Natural killer cell (primary cell): ENCODE results near the gene PAFAH1B1. TPM values are rescaled to one million over a fixed set of nuclear protein-coding genes. Genes with fewer than 3 reads are reported as not detected.

ENCODE experiments used
- ATAC-seq, 3 donors: fragments of 150-1000 bp in 2 of 3; fragments of 200-7000 bp in 1 of 3; cut with Tn5 transposase; 1 replicate in 1 of 3; 2 replicates in 2 of 3; pipeline ENCODE4 v1.10.0; 2021; ENCODE audit warnings: mild to moderate bottlenecking in 2 of 3, moderate library complexity in 2 of 3
- DNase-seq, 2 donors: peaks; one replicate each; pipeline versions ENCODE4 v3.0.0 to v3.0.0-alpha.2; 2013 to 2021; ENCODE audit warnings: mixed read lengths in 1 of 2
- H3K27ac ChIP-seq: one replicate; pipeline ENCODE4 v1.5.1; 2013; ENCODE audit warnings: mild to moderate bottlenecking, low read length
- H3K27me3 ChIP-seq: one replicate; pipeline ENCODE4 v1.6.1; 2013; ENCODE audit warnings: low read length; ENCODE audit not compliant: control insufficient read depth, insufficient read depth
- H3K36me3 ChIP-seq: one replicate; pipeline ENCODE4 v1.6.1; 2013; ENCODE audit warnings: low read length; ENCODE audit not compliant: control insufficient read depth, insufficient read depth
- H3K4me1 ChIP-seq: one replicate; pipeline ENCODE4 v1.6.1; 2013; ENCODE audit warnings: low read length; ENCODE audit not compliant: control insufficient read depth, insufficient read depth
- H3K4me3 ChIP-seq: one replicate; pipeline ENCODE4 v1.5.1; 2013; ENCODE audit warnings: low read length
- H3K9me3 ChIP-seq: one replicate; pipeline ENCODE4 v1.6.1; 2013; ENCODE audit warnings: low read length; ENCODE audit not compliant: control insufficient read depth, insufficient read depth
- H3K27ac Mint-ChIP-seq, 2 donors: one replicate each; pipeline ENCODE4 v1.8.0; 2022; ENCODE audit warnings: mild to moderate bottlenecking in 2 of 2, mixed read lengths in 2 of 2, moderate library complexity in 1 of 2
- H3K27me3 Mint-ChIP-seq, 2 donors: one replicate each; pipeline ENCODE4 v1.8.0; 2022; ENCODE audit warnings: low read depth in 2 of 2, mixed read lengths in 2 of 2
- H3K36me3 Mint-ChIP-seq: one replicate; pipeline ENCODE4 v1.8.0; 2022; ENCODE audit warnings: mixed read lengths
- H3K4me1 Mint-ChIP-seq, 2 donors: one replicate each; pipeline ENCODE4 v1.8.0; 2022; ENCODE audit warnings: mixed read lengths in 2 of 2
- H3K4me3 Mint-ChIP-seq: one replicate; pipeline ENCODE4 v1.8.0; 2022; ENCODE audit warnings: mild to moderate bottlenecking, moderate library complexity, mixed read lengths
- H3K9me3 Mint-ChIP-seq, 2 donors: one replicate each; pipeline ENCODE4 v1.8.0; 2022; ENCODE audit warnings: mixed read lengths in 2 of 2
- WGBS: methylation state at CpG from one replicate; pipeline ENCODE4 v1.1.7; 2013; ENCODE audit warnings: missing lambda C conversion rate; ENCODE audit not compliant: insufficient coverage; 5-methylcytosine and 5-hydroxymethylcytosine counted together
- intact Hi-C: fragments of 100-400 bp; cut with micrococcal nuclease; formaldehyde crosslinking; loops from one replicate; pipeline ENCODE4 v1.14.2; 2022
- total RNA-seq, 4 donors: library from RNA; stranded (reverse); fragments of 120-200 nt in 1 of 4; gene quantifications; one replicate each; pipeline versions ENCODE4 v1.2.3 to v1.2.4, GENCODE V29; 2013 to 2022
- TF ChIP-seq, protein P1 (sequence below): fragments of 200-600 bp; IDR thresholded peaks from one replicate; pipeline ENCODE4 v1.8.0; 2022; ENCODE audit warnings: antibody characterized with exemption

PAFAH1B1 gene
- total RNA-seq, 3 donors from 2014 or later (not counting 1 experiment from before 2014, with no cell fraction given) = 138 to 176 (median 165) TPM

DNA sequence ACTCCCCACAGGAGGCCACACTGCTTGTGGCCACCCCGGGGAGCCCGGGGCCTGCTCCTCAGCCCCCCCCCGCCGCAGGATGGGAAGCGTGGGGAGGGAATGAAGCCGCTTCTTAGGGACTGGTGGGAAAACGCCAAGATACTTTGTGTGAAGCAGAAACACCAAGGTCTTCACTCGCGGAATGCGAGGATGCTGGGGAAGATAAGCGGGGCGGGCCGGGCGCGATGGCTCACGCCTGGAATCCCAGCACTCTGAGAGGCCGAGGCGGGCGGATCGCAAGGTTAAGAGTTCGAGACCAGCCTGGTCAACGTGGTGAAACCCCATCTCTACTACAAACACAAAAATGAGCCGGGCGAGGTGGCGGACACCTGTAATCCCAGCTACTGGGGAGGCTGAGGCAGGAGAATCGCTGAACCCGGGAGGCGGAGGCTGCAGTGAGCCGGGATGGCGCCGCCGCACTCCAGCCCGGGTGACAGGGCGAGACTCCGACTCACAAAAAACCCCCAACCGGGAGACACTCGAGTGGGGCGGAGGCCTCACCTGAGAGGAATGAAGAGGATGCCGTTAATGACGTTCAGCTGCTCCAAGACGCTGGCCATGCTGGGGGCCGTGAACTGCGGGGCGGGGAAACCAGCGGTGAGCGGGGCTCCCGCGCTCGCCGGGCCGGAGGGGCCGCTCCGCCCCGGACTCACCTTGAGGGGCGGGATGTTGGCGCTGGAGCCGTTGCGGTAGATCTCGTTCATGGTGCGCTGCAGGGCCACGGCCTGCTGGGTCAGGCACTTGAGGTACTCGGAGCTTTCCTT lies 97.8 kb downstream of the PAFAH1B1 start:
- H3K4me1 Mint-ChIP-seq = peaks cover 4 to 24% of the 10 kb centered on the region in 2 donors
- intact Hi-C loops = no loop called here

DNA sequence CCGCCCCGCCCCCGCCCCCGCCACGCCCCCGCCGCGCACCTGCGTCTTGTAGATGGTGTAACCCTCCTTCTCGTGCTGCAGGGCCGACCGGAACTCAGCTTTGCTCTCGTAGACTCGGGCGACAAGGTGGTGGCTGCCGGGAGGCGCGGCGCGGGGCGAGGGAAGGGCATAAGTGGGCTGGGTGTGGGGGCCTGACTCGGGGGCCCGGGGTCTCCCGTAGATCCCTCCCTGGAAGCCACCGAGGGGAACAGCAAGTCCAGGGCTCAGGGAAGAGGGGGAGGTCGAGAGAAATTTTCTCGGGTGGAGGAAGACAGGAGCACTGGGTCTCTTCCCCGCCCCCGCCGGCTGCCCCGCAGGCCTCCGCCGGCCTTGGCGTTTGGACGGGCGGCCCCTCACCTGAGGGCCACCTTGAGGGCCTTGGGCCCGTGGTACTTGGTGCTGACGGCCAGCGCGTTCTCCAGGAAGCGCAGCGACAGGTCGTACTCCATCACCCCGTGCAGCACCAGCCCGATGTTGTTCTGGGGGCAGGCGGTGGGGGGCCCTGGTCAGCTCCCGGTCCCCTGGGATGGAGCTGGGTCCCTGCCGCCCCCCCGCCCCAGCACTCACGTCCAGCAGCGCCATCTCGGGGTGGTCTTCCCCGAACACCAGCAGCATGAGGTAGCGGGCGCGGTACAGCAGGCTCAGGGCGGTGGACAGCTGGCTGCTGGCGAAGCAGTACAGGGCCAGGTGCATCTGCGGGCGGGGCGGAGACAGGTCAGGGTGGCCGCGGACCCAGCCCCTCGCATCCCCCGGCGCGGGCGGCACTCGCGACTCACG lies 98.7 kb downstream of the PAFAH1B1 start:
- Histone ChIP-seq H3K36me3 (peaks cover 28% of the 10 kb centered on the region), H3K4me1 (peaks cover 49% of the 10 kb centered on the region), H3K27ac (no peak overlapping the region), H3K9me3 (no peaks in the 10 kb centered on the region), H3K4me3 (no peak overlapping the region), H3K27me3 (no peaks in the 10 kb centered on the region)
- DNase-seq = peak in 1 of 2 donors; percentile 12
- Mint-ChIP-seq H3K4me3 (no peak overlapping the region), H3K9me3 (no peaks in the 10 kb centered on the region), H3K27me3 (no peaks in the 10 kb centered on the region), H3K36me3 (no peaks in the 10 kb centered on the region), H3K27ac (no peak overlapping the region), H3K4me1 (peaks cover 4 to 24% of the 10 kb centered on the region in 2 donors)
- TF ChIP-seq, protein P1, sequence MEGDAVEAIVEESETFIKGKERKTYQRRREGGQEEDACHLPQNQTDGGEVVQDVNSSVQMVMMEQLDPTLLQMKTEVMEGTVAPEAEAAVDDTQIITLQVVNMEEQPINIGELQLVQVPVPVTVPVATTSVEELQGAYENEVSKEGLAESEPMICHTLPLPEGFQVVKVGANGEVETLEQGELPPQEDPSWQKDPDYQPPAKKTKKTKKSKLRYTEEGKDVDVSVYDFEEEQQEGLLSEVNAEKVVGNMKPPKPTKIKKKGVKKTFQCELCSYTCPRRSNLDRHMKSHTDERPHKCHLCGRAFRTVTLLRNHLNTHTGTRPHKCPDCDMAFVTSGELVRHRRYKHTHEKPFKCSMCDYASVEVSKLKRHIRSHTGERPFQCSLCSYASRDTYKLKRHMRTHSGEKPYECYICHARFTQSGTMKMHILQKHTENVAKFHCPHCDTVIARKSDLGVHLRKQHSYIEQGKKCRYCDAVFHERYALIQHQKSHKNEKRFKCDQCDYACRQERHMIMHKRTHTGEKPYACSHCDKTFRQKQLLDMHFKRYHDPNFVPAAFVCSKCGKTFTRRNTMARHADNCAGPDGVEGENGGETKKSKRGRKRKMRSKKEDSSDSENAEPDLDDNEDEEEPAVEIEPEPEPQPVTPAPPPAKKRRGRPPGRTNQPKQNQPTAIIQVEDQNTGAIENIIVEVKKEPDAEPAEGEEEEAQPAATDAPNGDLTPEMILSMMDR = no peak
- whole genome bisulfite sequencing = 94% methylated on average over 68 of the region's 71 CpGs
- no peak for ATAC-seq
- intact Hi-C loops = no loop called here

More for the DNA sequence above, 97.8 kb downstream of the PAFAH1B1 start:
- Mint-ChIP-seq H3K4me3 (no peak overlapping the region), H3K27ac (no peak overlapping the region), H3K27me3 (no peaks in the 10 kb centered on the region), H3K36me3 (no peaks in the 10 kb centered on the region), H3K9me3 (no peaks in the 10 kb centered on the region)
- no peaks in the 10 kb centered on the region for H3K9me3 ChIP-seq
- peaks cover 22% of the 10 kb centered on the region for H3K36me3 ChIP-seq
- H3K4me3 ChIP-seq = no peak overlapping the region
- no peaks in the 10 kb centered on the region for H3K27me3 ChIP-seq
- peaks cover 49% of the 10 kb centered on the region for H3K4me1 ChIP-seq
- TF ChIP-seq, protein P1 = no peak
- 97% methylated on average over 62 of the region's 62 CpGs for WGBS
- ATAC-seq = no peak
- H3K27ac ChIP-seq = no peak overlapping the region
- DNase-seq = peak in 1 of 2 donors; percentile 9

DNA sequence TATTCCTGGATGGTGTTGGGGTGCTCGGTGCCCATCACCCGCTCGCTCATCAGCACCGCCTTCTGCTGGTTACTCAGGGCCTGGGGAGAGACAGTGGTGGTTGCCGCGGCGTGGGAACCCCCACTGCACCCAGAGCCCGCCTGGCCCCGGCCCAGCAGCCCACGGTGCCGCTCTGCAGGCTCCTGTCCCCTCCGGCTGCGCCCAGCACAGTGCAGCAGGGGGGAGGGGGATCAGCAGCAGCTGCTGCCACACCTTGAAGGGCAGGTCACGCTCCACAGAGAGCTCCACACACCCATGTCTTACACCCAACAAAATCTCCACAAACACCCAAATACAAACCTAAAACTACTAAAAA lies 99.3 kb downstream of the PAFAH1B1 start:
- peaks cover 28% of the 10 kb centered on the region for H3K36me3 ChIP-seq
- Mint-ChIP-seq H3K27me3 (no peaks in the 10 kb centered on the region), H3K27ac (peak overlapping the region in 1 of 2 donors; percentile 77), H3K9me3 (no peaks in the 10 kb centered on the region), H3K4me1 (peaks cover 4 to 24% of the 10 kb centered on the region in 2 donors), H3K4me3 (peak overlapping the region; percentile 71), H3K36me3 (no peaks in the 10 kb centered on the region)
- 87% methylated on average over 13 of the region's 14 CpGs for WGBS
- no peaks in the 10 kb centered on the region for H3K27me3 ChIP-seq
- no peak overlapping the region for H3K4me3 ChIP-seq
- ATAC-seq (no peak), DNase-seq (peak in 1 of 2 donors; percentile 15)
- TF ChIP-seq, protein P1 = no peak
- no peak overlapping the region for H3K27ac ChIP-seq
- intact Hi-C loops = no loop called here
- H3K9me3 ChIP-seq = no peaks in the 10 kb centered on the region
- H3K4me1 ChIP-seq = peaks cover 49% of the 10 kb centered on the region
